Trophoblast cell (in vitro differentiated cells and primary cell): ENCODE measurements around the gene PHTF1.

ENCODE experiments used
- DNase-seq, 2 donors: peaks; one replicate each; pipeline ENCODE4 v3.0.0-alpha.2; 2016
- H2AFZ ChIP-seq: 2 replicates; pipeline ENCODE4 v1.6.1; 2013; ENCODE audit warnings: low read length, moderate library complexity, mild to moderate bottlenecking; ENCODE audit not compliant: insufficient read depth, poor library complexity
- H2AK5ac ChIP-seq: 2 replicates; pipeline ENCODE4 v1.6.1; 2013; ENCODE audit warnings: mild to moderate bottlenecking, low read length
- H2BK120ac ChIP-seq: 2 replicates; pipeline ENCODE4 v1.6.1; 2013; ENCODE audit warnings: low read length, mild to moderate bottlenecking, moderate library complexity; ENCODE audit not compliant: insufficient read depth, poor library complexity
- H2BK12ac ChIP-seq: 2 replicates; pipeline ENCODE4 v1.6.1; 2013; ENCODE audit warnings: mild to moderate bottlenecking, low read length, moderate library complexity
- H2BK5ac ChIP-seq: 2 replicates; pipeline ENCODE4 v1.6.1; 2013; ENCODE audit warnings: low read length, low read depth, moderate library complexity, mild to moderate bottlenecking; ENCODE audit not compliant: poor library complexity
- H3K14ac ChIP-seq: 2 replicates; pipeline ENCODE4 v1.6.1; 2013; ENCODE audit warnings: mild to moderate bottlenecking, low read length
- H3K18ac ChIP-seq: 2 replicates; pipeline ENCODE4 v1.6.1; 2013; ENCODE audit warnings: mild to moderate bottlenecking, low read length
- H3K23ac ChIP-seq: 2 replicates; pipeline ENCODE4 v1.6.1; 2013; ENCODE audit warnings: low read length
- H3K27ac ChIP-seq: 2 replicates; pipeline ENCODE4 v1.5.1; 2013; ENCODE audit warnings: low read depth, mild to moderate bottlenecking, inconsistent platforms, low read length, moderate library complexity
- H3K27me3 ChIP-seq: 2 replicates; pipeline ENCODE4 v1.6.1; 2013; ENCODE audit warnings: inconsistent platforms, mild to moderate bottlenecking, low read length, moderate library complexity; ENCODE audit not compliant: insufficient read depth
- H3K36me3 ChIP-seq, 2 experiments: 1 replicate in 1 of 2; 2 replicates in 1 of 2; pipeline ENCODE4 v1.6.1; 2013; ENCODE audit warnings: low read length in 2 of 2, mild to moderate bottlenecking in 2 of 2, moderate library complexity in 1 of 2; ENCODE audit not compliant: insufficient read depth in 2 of 2, control insufficient read depth in 1 of 2
- H3K4ac ChIP-seq: 2 replicates; pipeline ENCODE4 v1.6.1; 2013; ENCODE audit warnings: low read depth, mild to moderate bottlenecking, low read length, moderate library complexity
- H3K4me1 ChIP-seq, 2 experiments: 1 replicate in 1 of 2; 2 replicates in 1 of 2; pipeline ENCODE4 v1.6.1; 2013; ENCODE audit warnings: low read length in 2 of 2, mild to moderate bottlenecking in 2 of 2, moderate library complexity in 1 of 2; ENCODE audit not compliant: insufficient read depth in 2 of 2, control insufficient read depth in 1 of 2
- H3K4me2 ChIP-seq: 2 replicates; pipeline ENCODE4 v1.6.1; 2013; ENCODE audit warnings: inconsistent platforms, mild to moderate bottlenecking, low read length, moderate library complexity
- H3K4me3 ChIP-seq: 2 replicates; pipeline ENCODE4 v1.5.1; 2013; ENCODE audit warnings: mild to moderate bottlenecking, low read depth, low read length, inconsistent platforms
- H3K79me1 ChIP-seq: one replicate; pipeline ENCODE4 v1.6.1; 2013; ENCODE audit warnings: low read length
- H3K79me2 ChIP-seq: 2 replicates; pipeline ENCODE4 v1.6.1; 2013; ENCODE audit warnings: low read length, mild to moderate bottlenecking; ENCODE audit not compliant: control insufficient read depth, insufficient read depth, poor library complexity
- H3K9ac ChIP-seq: 2 replicates; pipeline ENCODE4 v1.6.1; 2013; ENCODE audit warnings: mild to moderate bottlenecking, low read length
- H3K9me3 ChIP-seq: 2 replicates; pipeline ENCODE4 v1.6.1; 2013; ENCODE audit warnings: low read depth, mild to moderate bottlenecking, control low read depth, inconsistent platforms, low read length; ENCODE audit not compliant: insufficient read depth
- H4K12ac ChIP-seq: 2 replicates; pipeline ENCODE4 v1.6.1; 2013; ENCODE audit warnings: low read depth, mild to moderate bottlenecking, low read length, moderate library complexity
- H4K8ac ChIP-seq: 2 replicates; pipeline ENCODE4 v1.6.1; 2013; ENCODE audit warnings: low read depth, mild to moderate bottlenecking, low read length, moderate library complexity
- H4K91ac ChIP-seq: one replicate; pipeline ENCODE4 v1.6.1; 2013; ENCODE audit warnings: low read depth, mild to moderate bottlenecking, low read length, moderate library complexity
- WGBS: extraction: QIAGEN DNeasy Blood & Tissue Kit; methylation state at CpG from one replicate; pipeline ENCODE4 v1.1.7; 2013; ENCODE audit warnings: missing lambda C conversion rate; ENCODE audit not compliant: insufficient read length, insufficient coverage; ENCODE audit errors: extremely low coverage; 5-methylcytosine and 5-hydroxymethylcytosine counted together

Gene PHTF1

GRCh38 chr1:113657126-113657525 lies 102.2 kb downstream of the PHTF1 start:
- Histone ChIP-seq H3K4me1 (no peaks in the 10 kb centered on the region), H3K9me3 (no peaks in the 10 kb centered on the region), H4K12ac (no peak overlapping the region), H2BK120ac (no peak overlapping the region), H4K91ac (no peak overlapping the region), H3K18ac (no peak overlapping the region), H2BK12ac (no peak overlapping the region), H3K79me2 (no peaks in the 10 kb centered on the region), H3K4ac (no peak overlapping the region), H3K23ac (no peak overlapping the region), H3K79me1 (no peaks in the 10 kb centered on the region), H4K8ac (no peak overlapping the region), H3K9ac (no peak overlapping the region), H3K4me2 (no peak overlapping the region), H3K36me3 (peaks cover 4 to 7% of the 10 kb centered on the region in 2 experiments), H2AK5ac (no peak overlapping the region), H3K14ac (no peak overlapping the region), H3K4me3 (no peak overlapping the region), H3K27me3 (no peaks in the 10 kb centered on the region), H2BK5ac (no peak overlapping the region), H3K27ac (no peak overlapping the region), H2AFZ (no peak overlapping the region)
- no CpG with 5 or more reads among the region's 3 CpGs for WGBS
- no peak for DNase-seq

GRCh38 chr1:113654883-113655282 lies 104.4 kb downstream of the PHTF1 start:
- Histone ChIP-seq H3K18ac (no peak overlapping the region), H2BK5ac (no peak overlapping the region), H2AK5ac (no peak overlapping the region), H3K9me3 (no peaks in the 10 kb centered on the region), H3K36me3 (peaks cover 2 to 4% of the 10 kb centered on the region in 2 experiments), H3K4me1 (no peaks in the 10 kb centered on the region), H4K12ac (no peak overlapping the region), H3K4ac (no peak overlapping the region), H2AFZ (no peak overlapping the region), H2BK12ac (no peak overlapping the region), H3K27ac (no peak overlapping the region), H3K9ac (no peak overlapping the region), H2BK120ac (no peak overlapping the region), H3K79me1 (no peaks in the 10 kb centered on the region), H4K8ac (no peak overlapping the region), H3K4me3 (no peak overlapping the region), H3K27me3 (no peaks in the 10 kb centered on the region), H3K79me2 (no peaks in the 10 kb centered on the region), H3K23ac (no peak overlapping the region), H3K14ac (no peak overlapping the region), H4K91ac (no peak overlapping the region), H3K4me2 (no peak overlapping the region)
- no peak for DNase-seq
- WGBS: no CpG with 5 or more reads among the region's 2 CpGs

DNA sequence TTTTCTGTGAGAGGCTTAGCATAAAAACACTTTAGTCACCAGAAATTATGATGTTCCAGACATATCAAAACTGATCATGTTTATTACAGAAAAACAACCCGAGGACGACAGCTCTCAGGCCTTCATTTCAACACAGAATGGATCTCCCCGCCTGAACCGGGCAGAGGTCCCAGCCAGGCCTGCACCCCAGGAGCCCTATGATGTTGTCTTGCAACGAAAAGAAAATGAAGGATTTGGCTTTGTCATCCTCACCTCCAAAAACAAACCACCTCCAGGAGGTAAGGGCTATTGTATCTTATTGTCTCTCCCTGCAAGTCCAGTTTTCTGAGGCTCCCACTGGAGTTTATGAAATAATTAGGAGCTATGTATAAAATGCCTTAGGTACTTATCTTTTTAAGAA lies 105.5 kb downstream of the PHTF1 start:
- Histone ChIP-seq H2AK5ac (no peak overlapping the region), H2BK12ac (no peak overlapping the region), H3K27me3 (no peaks in the 10 kb centered on the region), H3K4me1 (no peaks in the 10 kb centered on the region), H2BK5ac (no peak overlapping the region), H3K9ac (no peak overlapping the region), H4K8ac (no peak overlapping the region), H4K91ac (no peak overlapping the region), H3K23ac (no peak overlapping the region), H3K79me1 (no peaks in the 10 kb centered on the region), H3K14ac (no peak overlapping the region), H2BK120ac (no peak overlapping the region), H3K36me3 (peaks cover 0 to 2% of the 10 kb centered on the region in 2 experiments), H3K9me3 (no peaks in the 10 kb centered on the region), H3K27ac (no peak overlapping the region), H2AFZ (no peak overlapping the region), H3K4me2 (no peak overlapping the region), H4K12ac (no peak overlapping the region), H3K79me2 (no peaks in the 10 kb centered on the region), H3K18ac (no peak overlapping the region), H3K4ac (no peak overlapping the region), H3K4me3 (no peak overlapping the region)
- WGBS: no CpG with 5 or more reads among the region's 5 CpGs
- DNase-seq: no peak

- H3K4me3 ChIP-seq: no peak overlapping the region
- no peak overlapping the region for H3K4me2 ChIP-seq
- no peak overlapping the region for H3K4ac ChIP-seq
- no peak overlapping the region for H2BK5ac ChIP-seq
- no peaks in the 10 kb centered on the region for H3K79me1 ChIP-seq
- no peak overlapping the region for H3K23ac ChIP-seq
- no peaks in the 10 kb centered on the region for H3K27me3 ChIP-seq
- no peak for DNase-seq
- no peak overlapping the region for H2BK120ac ChIP-seq
- no peaks in the 10 kb centered on the region for H3K9me3 ChIP-seq
- no peaks in the 10 kb centered on the region for H3K79me2 ChIP-seq
- H2AFZ ChIP-seq: no peak overlapping the region
- no peak overlapping the region for H3K27ac ChIP-seq
- no peak overlapping the region for H3K18ac ChIP-seq
- no peak overlapping the region for H2AK5ac ChIP-seq
- H4K12ac ChIP-seq: no peak overlapping the region
- no peak overlapping the region for H3K14ac ChIP-seq
- H4K91ac ChIP-seq: no peak overlapping the region
- H3K9ac ChIP-seq: no peak overlapping the region
- no peak overlapping the region for H2BK12ac ChIP-seq
- peaks cover 0 to 4% of the 10 kb centered on the region in 2 experiments for H3K36me3 ChIP-seq
- no peaks in the 10 kb centered on the region for H3K4me1 ChIP-seq
- H4K8ac ChIP-seq: no peak overlapping the region
These were observed 106.5 kb downstream of the PHTF1 start for GRCh38 chr1:113652771-113653170.

DNA sequence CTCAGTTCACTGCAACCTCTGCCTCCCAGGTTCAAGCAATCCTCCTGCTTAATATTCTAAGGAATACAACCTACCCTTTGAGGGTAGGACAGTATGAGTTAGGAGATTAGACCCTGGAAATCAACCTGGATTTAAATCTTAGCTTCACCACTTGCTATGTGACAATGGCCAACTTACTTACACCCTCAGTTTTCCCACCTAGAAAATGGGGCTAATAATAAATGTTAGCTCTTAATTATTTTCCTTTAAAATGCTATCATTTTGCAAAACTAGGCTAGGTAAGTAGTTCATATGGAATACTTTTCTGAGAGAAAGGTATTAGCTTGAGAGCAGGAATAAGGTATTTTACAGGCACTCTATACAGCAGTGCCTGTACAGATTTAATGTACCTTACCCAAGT lies 110.8 kb downstream of the PHTF1 start:
- Histone ChIP-seq H3K27me3 (no peaks in the 10 kb centered on the region), H3K79me2 (no peaks in the 10 kb centered on the region), H3K4ac (no peak overlapping the region), H3K23ac (no peak overlapping the region), H4K12ac (no peak overlapping the region), H3K27ac (no peak overlapping the region), H2BK12ac (no peak overlapping the region), H2BK120ac (no peak overlapping the region), H3K4me1 (no peaks in the 10 kb centered on the region), H2AFZ (no peak overlapping the region), H3K4me3 (no peak overlapping the region), H3K79me1 (no peaks in the 10 kb centered on the region), H3K9ac (no peak overlapping the region), H3K4me2 (no peak overlapping the region), H4K91ac (no peak overlapping the region), H3K18ac (no peak overlapping the region), H2BK5ac (no peak overlapping the region), H3K9me3 (no peaks in the 10 kb centered on the region), H4K8ac (no peak overlapping the region), H3K36me3 (peaks cover 0 to 2% of the 10 kb centered on the region in 2 experiments), H3K14ac (no peak overlapping the region), H2AK5ac (no peak overlapping the region)
- DNase-seq: no peak
